K562 (cell line): ENCODE data around the gene ANO9. TPM values are rescaled to one million over a fixed set of nuclear protein-coding genes. Genes with fewer than 3 reads are reported as not detected.
A peak's percentile ranks its signal among the peaks of the same experiment; 100 is the strongest.

Experiments
- ELK1 ChIP-seq: sonication (generic); formaldehyde crosslinking; IDR thresholded peaks from 2 replicates; pipeline ENCODE4 v1.8.1; 2022; ENCODE audit warnings: missing genetic modification reagents
- EP400 ChIP-seq: fragments of 450-650 bp; IDR thresholded peaks from 2 replicates; pipeline ENCODE4 v1.6.1; 2017; ENCODE audit warnings: antibody characterized with exemption, mild to moderate bottlenecking, moderate library complexity
- FOXP4 ChIP-seq: sonication (generic); formaldehyde crosslinking; IDR thresholded peaks from 2 replicates; pipeline ENCODE4 v1.8.0; 2022; ENCODE audit warnings: mild to moderate bottlenecking, missing genetic modification reagents, borderline replicate concordance
- JUN ChIP-seq, 2 experiments: sonication (generic) in 1 of 2; formaldehyde crosslinking in 1 of 2; IDR thresholded peaks; 2 replicates each; pipeline versions ENCODE4 v1.6.1 to v1.8.0; 2012 to 2022; ENCODE audit warnings: borderline replicate concordance in 2 of 2, mild to moderate bottlenecking in 2 of 2, improper control_type of control experiment in 1 of 2, low read depth in 1 of 2, low read length in 1 of 2, missing genetic modification reagents in 1 of 2
- MCM2 ChIP-seq: fragments of 450-650 bp; IDR thresholded peaks from 2 replicates; pipeline ENCODE4 v1.6.1; 2017; ENCODE audit warnings: low read depth, mild to moderate bottlenecking
- MNT ChIP-seq, 2 experiments: fragments of 450-650 bp; conservative IDR thresholded peaks; 2 replicates each; pipeline ENCODE4 v1.6.1; 2017; ENCODE audit warnings: mild to moderate bottlenecking in 2 of 2, moderate library complexity in 2 of 2
- MXI1 ChIP-seq: IDR thresholded peaks from 2 replicates; pipeline ENCODE4 v1.6.1; 2011; ENCODE audit warnings: low read depth, mild to moderate bottlenecking, improper control_type of control experiment, low read length
- NCOA2 ChIP-seq, 2 experiments: fragments of 450-650 bp; IDR thresholded peaks; 2 replicates each; pipeline ENCODE4 v1.6.1; 2018; ENCODE audit warnings: mild to moderate bottlenecking in 2 of 2, moderate library complexity in 1 of 2; ENCODE audit not compliant: partially characterized antibody in 2 of 2
- RREB1 ChIP-seq: fragments of 250-450 bp; sonication (Bioruptor Pico); IDR thresholded peaks from 2 replicates; pipeline ENCODE4 v1.4.0; 2020
- SIX5 ChIP-seq, 2 experiments: IDR thresholded peaks; 2 replicates each; pipeline ENCODE4 v1.6.1; 2011; ENCODE audit warnings: low read length in 2 of 2, borderline replicate concordance in 1 of 2, low read depth in 1 of 2, mild to moderate bottlenecking in 1 of 2, moderate library complexity in 1 of 2; ENCODE audit not compliant: insufficient read depth in 1 of 2
- TCF7 ChIP-seq: sonication (generic); IDR thresholded peaks from 2 replicates; pipeline ENCODE4 v1.6.1; 2016; ENCODE audit warnings: antibody characterized with exemption, borderline replicate concordance
- polyA plus RNA-seq, 8 experiments: library from polyadenylated mRNA; depleted of rRNA in 4 of 8; stranded (reverse) in 5 of 8; unstranded in 3 of 8; fragments of >200 nt; fragmentation: Nextera tagmentation in 2 of 8; fragmentation: Illumina TruSeq in 1 of 8; extraction: Ambion mirVana in 2 of 8; extraction: Trizol in 1 of 8; gene quantifications; 2 replicates each; pipeline versions ENCODE4 v1.2.1 to v1.2.3, GENCODE V29; 2011 to 2014; ENCODE audit warnings: inconsistent platforms in 1 of 8, missing spikeins in 1 of 8
- total RNA-seq, 7 experiments: library from RNA; depleted of rRNA in 6 of 7; stranded (reverse); fragments of >200 nt in 6 of 7; fragmentation: Illumina TruSeq in 2 of 7; extraction: Trizol in 2 of 7; gene quantifications; 2 replicates each; pipeline versions ENCODE4 v1.2.1 to v1.2.3, GENCODE V29; 2011 to 2021; ENCODE audit warnings: low replicate concordance in 1 of 7
- TF ChIP-seq, protein P1 (sequence below): fragments of 450-650 bp; formaldehyde crosslinking; conservative IDR thresholded peaks from 2 replicates; pipeline ENCODE4 v1.4.0; 2022; ENCODE audit warnings: mild to moderate bottlenecking, missing genetic modification characterization

The ANO9 gene
- total and polyA plus RNA-seq, 9 of the 15 experiments (the other 6 are each of a cell fraction or from before 2014, with no cell fraction given): 0.20 to 14.5 (median 4.5) TPM

- TF ChIP-seq MNT (conservative IDR thresholded peaks at IDR 0.05) (peak; percentile 93 to 95), JUN (IDR thresholded peaks at IDR 0.05; ENCODE audit: borderline replicate concordance, low read depth, low read length) (peak; percentile 27; the same call in 1 of the 2 replicates), JUN (CRISPR knock-in tag; IDR thresholded peaks at IDR 0.05; ENCODE audit: borderline replicate concordance) (0 out of 2 replicates have a peak, but pooled peaks have one; percentile 36), ELK1 (CRISPR knock-in tag) (no peak), NCOA2 (IDR thresholded peaks at IDR 0.05; ENCODE audit: partially characterized antibody in 2 of 2) (no peak), FOXP4 (CRISPR knock-in tag) (peak; percentile 62; the same call in 1 of the 2 replicates), RREB1 (peak; percentile 91), MXI1 (peak; percentile 53; the same call in 1 of the 2 replicates), MCM2 (no peak), SIX5 (IDR thresholded peaks at IDR 0.05; ENCODE audit: borderline replicate concordance in 1 of 2, insufficient read depth in 1 of 2, low read depth in 1 of 2, low read length in 2 of 2) (no peak), EP400 (peak; percentile 86), TCF7 (no peak)
- TF ChIP-seq, protein P1, sequence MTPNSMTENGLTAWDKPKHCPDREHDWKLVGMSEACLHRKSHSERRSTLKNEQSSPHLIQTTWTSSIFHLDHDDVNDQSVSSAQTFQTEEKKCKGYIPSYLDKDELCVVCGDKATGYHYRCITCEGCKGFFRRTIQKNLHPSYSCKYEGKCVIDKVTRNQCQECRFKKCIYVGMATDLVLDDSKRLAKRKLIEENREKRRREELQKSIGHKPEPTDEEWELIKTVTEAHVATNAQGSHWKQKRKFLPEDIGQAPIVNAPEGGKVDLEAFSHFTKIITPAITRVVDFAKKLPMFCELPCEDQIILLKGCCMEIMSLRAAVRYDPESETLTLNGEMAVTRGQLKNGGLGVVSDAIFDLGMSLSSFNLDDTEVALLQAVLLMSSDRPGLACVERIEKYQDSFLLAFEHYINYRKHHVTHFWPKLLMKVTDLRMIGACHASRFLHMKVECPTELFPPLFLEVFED (CRISPR knock-in tag): no peak
These were observed 6.3 kb upstream of the ANO9 start (continued) for GRCh38 chr11:447923-448731.
